ENCODE results near the gene IL17RC. TPM values are rescaled to one million over a fixed set of nuclear protein-coding genes. Genes with fewer than 3 reads are reported as not detected.
"Not testable (repeated sequence)": the region's sequence is repeated elsewhere in the genome, so short reads cannot be mapped to it uniquely, and the experiment has no call there.

The IL17RC gene
- total RNA-seq, 1 experiment from 2014 or later, result 6.8 TPM

GRCh38 chr3:9870978-9871377 lies 45.9 kb upstream of the IL17RC start:
- H3T11ph ChIP-seq (ENCODE audit: low read length), result no peak overlapping the region
- WGBS (ENCODE audit: extremely low coverage, insufficient read length, low lambda C conversion rate), result no CpG with 5 or more reads among the region's 1 CpG

GRCh38 chr3:9872067-9872466 lies 44.8 kb upstream of the IL17RC start:
- not testable (repeated sequence) for DNase-seq; H4K20me1 ChIP-seq (ENCODE audit: control insufficient read depth, insufficient read depth, insufficient read length); H3T11ph ChIP-seq (ENCODE audit: low read length); H3K4me2 ChIP-seq (ENCODE audit: insufficient read depth, insufficient read length, low read length); H3K4me1 Mint-ChIP-seq; H3K9ac ChIP-seq (ENCODE audit: extremely low read depth, insufficient read length, low read length); H2BK20ac ChIP-seq (ENCODE audit: low read depth, low read length, poor library complexity, severe bottlenecking); H2AFZ ChIP-seq (ENCODE audit: low read length); H3K27ac ChIP-seq (ENCODE audit: insufficient read length, low read depth, low read length); H3K4me3 Mint-ChIP-seq; H3K4ac ChIP-seq (ENCODE audit: low read depth, low read length); H3K27me3 ChIP-seq (ENCODE audit: insufficient read depth, low read length); H3K56ac ChIP-seq (ENCODE audit: insufficient read length, low read depth, low read length); H3K27me3 Mint-ChIP-seq (ENCODE audit: low read depth); H3K27ac Mint-ChIP-seq; H4K8ac ChIP-seq (replicated peaks; ENCODE audit: insufficient read length, low read depth, low read length); H3K9me3 ChIP-seq (ENCODE audit: control insufficient read depth, low read depth, low read length); H3K4me1 ChIP-seq (ENCODE audit: insufficient read depth, low read length); H2BK12ac ChIP-seq (ENCODE audit: insufficient read length, low read depth, low read length); H4K91ac ChIP-seq (ENCODE audit: insufficient read length, low read depth, low read length); H3K79me2 ChIP-seq (ENCODE audit: insufficient read depth, low read length); H2BK5ac ChIP-seq (ENCODE audit: insufficient read length, low read length); H2BK120ac ChIP-seq (ENCODE audit: low read depth, low read length, poor library complexity, severe bottlenecking); H2BK15ac ChIP-seq (ENCODE audit: low read depth, low read length); H2AK5ac ChIP-seq (ENCODE audit: insufficient read length, low read length); H3K79me1 ChIP-seq (ENCODE audit: insufficient read depth, low read depth, low read length, poor library complexity, severe bottlenecking); H3K23ac ChIP-seq (ENCODE audit: insufficient read length, low read depth, low read length); H4K5ac ChIP-seq (ENCODE audit: insufficient read length, low read depth, low read length); H3K23me2 ChIP-seq (ENCODE audit: insufficient read length, low read depth, low read length, poor library complexity, severe bottlenecking); H3K36me3 Mint-ChIP-seq (ENCODE audit: insufficient read depth in 1 of 3, low read depth in 3 of 3); H3K18ac ChIP-seq (ENCODE audit: insufficient read length, low read depth, low read length); H3K9me3 Mint-ChIP-seq; H3K14ac ChIP-seq (ENCODE audit: insufficient read depth, low read length)
- no CpG with 5 or more reads among the region's 5 CpGs for WGBS (ENCODE audit: extremely low coverage, insufficient read length, low lambda C conversion rate)

More at GRCh38 chr3:9870978-9871377, 45.9 kb upstream of the IL17RC start:
- Histone ChIP-seq H3K56ac (ENCODE audit: insufficient read length, low read depth, low read length) (no peak overlapping the region), H2BK20ac (ENCODE audit: low read depth, low read length, poor library complexity, severe bottlenecking) (no peak overlapping the region), H2AK5ac (ENCODE audit: insufficient read length, low read length) (no peak overlapping the region), H3K79me1 (ENCODE audit: insufficient read depth, low read depth, low read length, poor library complexity, severe bottlenecking) (no peaks in the 10 kb centered on the region), H4K20me1 (ENCODE audit: control insufficient read depth, insufficient read depth, insufficient read length) (no peaks in the 10 kb centered on the region), H3K18ac (ENCODE audit: insufficient read length, low read depth, low read length) (no peak overlapping the region), H2BK12ac (ENCODE audit: insufficient read length, low read depth, low read length) (no peak overlapping the region), H2BK120ac (ENCODE audit: low read depth, low read length, poor library complexity, severe bottlenecking) (no peak overlapping the region), H3K27ac (ENCODE audit: insufficient read length, low read depth, low read length) (no peak overlapping the region), H3K9me3 (ENCODE audit: control insufficient read depth, low read depth, low read length) (no peaks in the 10 kb centered on the region), H3K4ac (ENCODE audit: low read depth, low read length) (no peak overlapping the region), H4K5ac (ENCODE audit: insufficient read length, low read depth, low read length) (no peak overlapping the region), H3K23ac (ENCODE audit: insufficient read length, low read depth, low read length) (no peak overlapping the region), H2BK5ac (ENCODE audit: insufficient read length, low read length) (no peak overlapping the region), H2AFZ (ENCODE audit: low read length) (no peak overlapping the region), H3K9ac (ENCODE audit: extremely low read depth, insufficient read length, low read length) (no peak overlapping the region), H3K14ac (ENCODE audit: insufficient read depth, low read length) (no peak overlapping the region), H3K27me3 (ENCODE audit: insufficient read depth, low read length) (no peaks in the 10 kb centered on the region), H4K8ac (replicated peaks; ENCODE audit: insufficient read length, low read depth, low read length) (no peak overlapping the region), H3K4me1 (ENCODE audit: insufficient read depth, low read length) (no peaks in the 10 kb centered on the region), H3K23me2 (ENCODE audit: insufficient read length, low read depth, low read length, poor library complexity, severe bottlenecking) (no peaks in the 10 kb centered on the region), H4K91ac (ENCODE audit: insufficient read length, low read depth, low read length) (no peak overlapping the region), H3K79me2 (ENCODE audit: insufficient read depth, low read length) (no peaks in the 10 kb centered on the region), H2BK15ac (ENCODE audit: low read depth, low read length) (no peak overlapping the region), H3K4me2 (ENCODE audit: insufficient read depth, insufficient read length, low read length) (no peak overlapping the region)
- no peak for DNase-seq
- H3K4me3 Mint-ChIP-seq, result no peak overlapping the region
- TF ChIP-seq CTCF (conservative IDR thresholded peaks at IDR 0.05), result no peak
- H3K4me1 Mint-ChIP-seq, result no peaks in the 10 kb centered on the region
- H3K9me3 Mint-ChIP-seq, result no peaks in the 10 kb centered on the region
- peaks cover 7% of the 10 kb centered on the region for H3K27me3 Mint-ChIP-seq (ENCODE audit: low read depth)
- H3K36me3 Mint-ChIP-seq (ENCODE audit: insufficient read depth in 1 of 3, low read depth in 3 of 3), result no peaks in the 10 kb centered on the region
- H3K27ac Mint-ChIP-seq, result no peak overlapping the region

Measured in H9 (cell line).